GM18951 (cell line): ENCODE results near the gene CDH7.

ENCODE experiments used
- POLR2A ChIP-seq: IDR thresholded peaks from 4 replicates; pipeline ENCODE4 v1.6.1; 2011; ENCODE audit warnings: mild to moderate bottlenecking; ENCODE audit not compliant: insufficient read length, insufficient read depth; ENCODE audit errors: extremely low read depth
- in situ Hi-C: fragments of 300-500 bp; cut with MboI; formaldehyde crosslinking; loops from one replicate; pipeline ENCODE4 v1.12.0; 2022; ENCODE audit warnings: low sequenced_read_pairs, mixed read lengths, inconsistent platforms; ENCODE audit not compliant: unreplicated experiment

CDH7 gene

GRCh38 chr18:65752625-65753325 lies 2.0 kb downstream of the CDH7 start:
- in situ Hi-C loops: no loop called here
- no peak for TF ChIP-seq POLR2A

GRCh38 chr18:65753520-65753919 lies 2.7 kb downstream of the CDH7 start:
- TF ChIP-seq POLR2A: no peak
- in situ Hi-C loops: no loop called here

GRCh38 chr18:65754121-65754520 lies 3.3 kb downstream of the CDH7 start:
- TF ChIP-seq POLR2A: no peak
- in situ Hi-C loops: no loop called here

- in situ Hi-C loops: no loop called here
- TF ChIP-seq POLR2A: no peak
These were observed 4.8 kb downstream of the CDH7 start for GRCh38 chr18:65755616-65756015.

- TF ChIP-seq POLR2A: no peak
- in situ Hi-C loops: no loop called here
These were observed 9.6 kb downstream of the CDH7 start for GRCh38 chr18:65760457-65760856.

- TF ChIP-seq POLR2A: no peak
- in situ Hi-C loops: no loop called here
These were observed 11.0 kb downstream of the CDH7 start for GRCh38 chr18:65761636-65762295.

- TF ChIP-seq POLR2A: no peak
- in situ Hi-C loops: no loop called here
These were observed 11.7 kb downstream of the CDH7 start for GRCh38 chr18:65762556-65762955.

GRCh38 chr18:65767406-65767805 lies 16.6 kb downstream of the CDH7 start:
- no peak for TF ChIP-seq POLR2A

GRCh38 chr18:65768120-65768778 lies 17.4 kb downstream of the CDH7 start:
- in situ Hi-C loops: no loop called here
- TF ChIP-seq POLR2A: no peak

More at GRCh38 chr18:65767406-65767805, 16.6 kb downstream of the CDH7 start:
- in situ Hi-C loops: no loop called here

GRCh38 chr18:65769652-65770051 lies 18.8 kb downstream of the CDH7 start:
- no peak for TF ChIP-seq POLR2A
- in situ Hi-C loops: no loop called here

GRCh38 chr18:65786474-65786873 lies 35.7 kb downstream of the CDH7 start:
- in situ Hi-C loops: no loop called here
- TF ChIP-seq POLR2A: no peak

- in situ Hi-C loops: no loop called here
These were observed 37.6 kb downstream of the CDH7 start for GRCh38 chr18:65788373-65788772.

GRCh38 chr18:65790604-65791003 lies 39.8 kb downstream of the CDH7 start:
- in situ Hi-C loops: no loop called here
- no peak for TF ChIP-seq POLR2A

More at GRCh38 chr18:65788373-65788772, 37.6 kb downstream of the CDH7 start:
- TF ChIP-seq POLR2A: no peak

- in situ Hi-C loops: no loop called here
- no peak for TF ChIP-seq POLR2A
These were observed 40.9 kb downstream of the CDH7 start for GRCh38 chr18:65791719-65792118.
